Effector memory CD8-positive, alpha-beta T cell (primary cell): Measurements from ENCODE around the gene KCTD16.

ENCODE experiments used
- ATAC-seq: fragments of 150-1000 bp; cut with Tn5 transposase; replicated peaks from 2 replicates; pipeline ENCODE4 v1.10.0; 2021; ENCODE audit warnings: mild to moderate bottlenecking, moderate library complexity
- DNase-seq, 3 experiments: peaks; one replicate each; pipeline ENCODE4 v3.0.0; 2021
- H3K27ac Mint-ChIP-seq, 2 donors: one replicate each; pipeline ENCODE4 v1.8.0; 2022; ENCODE audit warnings: mild to moderate bottlenecking in 2 of 2, mixed read lengths in 2 of 2, moderate library complexity in 2 of 2
- H3K27me3 Mint-ChIP-seq, 2 donors: one replicate each; pipeline ENCODE4 v1.8.0; 2022; ENCODE audit warnings: mixed read lengths in 2 of 2
- H3K36me3 Mint-ChIP-seq: one replicate; pipeline ENCODE4 v1.8.0; 2022; ENCODE audit warnings: mild to moderate bottlenecking, moderate library complexity, mixed read lengths; ENCODE audit not compliant: insufficient read depth
- H3K4me1 Mint-ChIP-seq, 2 donors: one replicate each; pipeline ENCODE4 v1.8.0; 2022; ENCODE audit warnings: low read depth in 2 of 2, mixed read lengths in 2 of 2
- H3K4me3 Mint-ChIP-seq, 2 donors: one replicate each; pipeline ENCODE4 v1.8.0; 2022; ENCODE audit warnings: mild to moderate bottlenecking in 2 of 2, mixed read lengths in 2 of 2, moderate library complexity in 2 of 2
- H3K9me3 Mint-ChIP-seq, 2 donors: one replicate each; pipeline ENCODE4 v1.8.0; 2022; ENCODE audit warnings: mixed read lengths in 2 of 2

Gene KCTD16

DNA sequence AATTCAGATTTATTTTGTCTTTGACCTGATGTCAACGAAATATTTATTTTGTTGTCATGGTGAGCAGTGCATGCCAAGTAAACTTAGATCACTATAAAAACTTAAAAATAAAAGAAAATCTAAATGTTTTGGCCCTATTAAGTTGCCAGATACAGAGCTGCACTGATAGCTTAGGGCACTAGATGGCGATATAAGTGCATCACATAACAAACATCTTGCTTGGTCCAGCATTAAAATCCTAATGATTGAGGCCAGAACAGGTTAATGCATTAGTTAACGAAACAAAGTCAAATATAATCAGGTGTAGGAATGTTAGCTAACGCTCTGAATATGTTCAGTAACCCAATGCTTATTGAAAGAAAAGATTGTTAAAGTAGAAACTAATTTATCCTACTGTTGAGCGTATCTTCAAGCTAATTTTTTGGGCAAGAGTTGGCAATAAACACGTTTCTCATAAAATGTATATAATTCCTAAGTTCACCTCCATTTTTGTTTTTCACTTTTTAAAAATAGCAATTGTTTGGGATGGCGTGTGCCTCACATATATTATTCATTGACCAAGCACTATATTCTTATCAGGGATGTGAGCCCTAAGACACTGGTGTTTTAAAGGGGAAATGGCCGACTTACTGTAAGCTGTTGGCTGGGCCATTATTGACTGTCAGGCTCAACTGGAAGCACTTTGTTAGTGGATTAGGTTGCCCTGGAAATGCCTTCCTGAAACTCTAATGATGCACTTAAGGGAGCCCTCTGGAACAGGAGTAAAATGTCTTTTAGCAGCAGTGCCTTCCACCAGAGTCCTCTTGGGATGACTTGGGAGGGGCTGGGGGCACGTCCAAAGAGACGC is 33.3 kb downstream of the KCTD16 start:
- Mint-ChIP-seq H3K27me3 (peaks cover 89 to 90% of the 10 kb centered on the region in 2 donors), H3K4me3 (no peak overlapping the region)
- ATAC-seq: peak; percentile 63

DNA sequence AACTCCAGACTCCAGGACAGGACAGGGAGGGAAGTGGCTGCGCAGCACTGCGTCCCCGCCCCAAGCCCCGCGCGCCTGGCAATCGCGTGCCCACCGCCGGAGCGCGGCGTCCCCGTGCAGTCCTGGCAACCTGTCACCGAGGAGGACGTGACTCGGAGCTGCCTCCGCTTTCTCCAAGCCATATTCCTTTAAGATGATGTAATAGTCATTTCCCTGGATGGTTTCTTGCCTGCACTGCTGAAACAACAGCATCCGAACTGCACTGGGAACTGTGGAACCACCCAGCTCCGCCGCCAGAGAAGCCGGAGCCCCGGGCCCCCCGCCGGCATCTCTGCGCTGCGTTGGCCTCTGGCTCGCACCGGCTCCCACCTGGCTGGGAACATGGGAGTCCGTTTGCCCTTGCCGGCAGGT is 34.5 kb downstream of the KCTD16 start:
- DNase-seq (no peak), ATAC-seq (no peak)
- peaks cover 0 to 3% of the 10 kb centered on the region in 2 donors for H3K4me1 Mint-ChIP-seq
- no peak overlapping the region for H3K4me3 Mint-ChIP-seq
- H3K27me3 Mint-ChIP-seq: peaks cover 85% of the 10 kb centered on the region in 2 donors
- H3K36me3 Mint-ChIP-seq: no peaks in the 10 kb centered on the region
- H3K27ac Mint-ChIP-seq: no peak overlapping the region
- H3K9me3 Mint-ChIP-seq: no peaks in the 10 kb centered on the region

More for the DNA sequence above, 33.3 kb downstream of the KCTD16 start:
- no peak overlapping the region for H3K27ac Mint-ChIP-seq
- peaks cover 0 to 3% of the 10 kb centered on the region in 2 donors for H3K4me1 Mint-ChIP-seq
- no peaks in the 10 kb centered on the region for H3K36me3 Mint-ChIP-seq
- DNase-seq: peak; percentile 32 to 42 (median 33)
- H3K9me3 Mint-ChIP-seq: no peaks in the 10 kb centered on the region

DNA sequence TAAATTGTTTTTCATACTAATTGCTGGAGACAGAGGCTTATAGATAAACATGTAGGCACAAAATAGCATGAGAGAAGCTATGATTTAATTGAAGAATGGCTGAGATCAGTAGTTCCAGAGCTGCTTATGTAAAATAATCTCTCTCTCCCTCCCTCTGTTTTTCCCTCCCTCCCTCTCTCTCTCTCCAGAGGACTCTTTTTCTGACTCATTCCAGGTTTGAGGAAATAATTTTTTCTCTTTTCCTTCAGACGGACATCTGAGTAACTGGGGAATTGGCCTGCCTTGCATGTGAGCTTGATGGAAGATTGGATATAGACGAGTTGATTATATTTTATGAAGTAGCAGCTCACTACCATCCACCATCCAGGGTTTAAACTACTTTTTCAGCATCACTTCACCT is 35.5 kb downstream of the KCTD16 start:
- Mint-ChIP-seq H3K4me1 (peaks cover 0 to 3% of the 10 kb centered on the region in 2 donors), H3K36me3 (no peaks in the 10 kb centered on the region), H3K4me3 (no peak overlapping the region), H3K9me3 (no peaks in the 10 kb centered on the region), H3K27me3 (peaks cover 75 to 76% of the 10 kb centered on the region in 2 donors), H3K27ac (no peak overlapping the region)
- ATAC-seq (no peak), DNase-seq (no peak)

DNA sequence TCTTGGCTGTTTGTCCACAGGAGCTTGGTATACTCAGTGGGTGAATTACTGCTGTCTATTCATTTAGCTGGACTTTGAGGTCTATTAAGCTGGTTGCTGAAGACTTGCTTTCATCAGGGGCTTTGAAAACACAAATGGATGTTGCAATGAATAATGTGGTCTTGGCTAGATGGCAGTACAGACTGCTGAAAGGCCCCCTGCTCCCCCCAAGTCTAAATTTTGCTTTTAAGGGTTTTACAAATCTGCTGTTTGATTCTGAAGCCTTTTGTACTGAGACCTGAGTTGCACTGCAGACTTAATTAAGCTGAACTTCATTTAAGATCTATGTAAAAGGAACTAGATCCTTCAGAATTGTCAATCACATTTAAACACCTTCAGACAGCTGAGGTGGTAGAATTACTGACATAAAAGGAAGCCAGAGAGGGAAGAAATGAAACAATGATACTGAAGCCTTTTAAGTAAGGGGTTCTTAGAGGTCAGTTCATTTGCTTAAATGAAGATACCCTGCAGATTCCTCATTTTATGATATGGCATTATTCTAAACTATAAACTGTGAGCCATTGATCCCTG is 37.3 kb downstream of the KCTD16 start:
- Mint-ChIP-seq H3K9me3 (no peaks in the 10 kb centered on the region), H3K36me3 (no peaks in the 10 kb centered on the region), H3K4me3 (no peak overlapping the region), H3K27ac (no peak overlapping the region), H3K27me3 (peaks cover 66% of the 10 kb centered on the region in 2 donors), H3K4me1 (peaks cover 0 to 3% of the 10 kb centered on the region in 2 donors)
- DNase-seq (no peak), ATAC-seq (no peak)

DNA sequence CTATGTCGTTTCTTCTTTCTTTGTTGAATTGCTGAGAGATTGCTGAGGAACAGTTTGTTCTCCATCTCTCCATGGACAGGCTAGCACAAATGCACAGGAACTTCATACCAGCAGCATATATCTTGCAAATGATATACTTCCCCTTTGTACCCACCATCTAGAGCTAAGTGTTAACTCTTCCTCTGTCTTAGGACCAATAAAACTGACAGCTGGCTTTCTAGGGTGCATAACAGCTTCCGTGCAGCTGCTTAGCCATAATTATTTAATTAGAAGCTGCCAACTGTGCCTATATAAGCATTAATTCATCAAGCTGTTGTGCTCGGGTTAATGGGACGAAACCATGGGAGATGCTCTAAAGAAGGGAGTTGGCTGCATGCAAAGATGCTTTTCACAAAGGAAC is 38.7 kb downstream of the KCTD16 start:
- no peaks in the 10 kb centered on the region for H3K36me3 Mint-ChIP-seq
- H3K27ac Mint-ChIP-seq: no peak overlapping the region
- DNase-seq (no peak), ATAC-seq (no peak)
- no peak overlapping the region for H3K4me3 Mint-ChIP-seq
- no peaks in the 10 kb centered on the region for H3K9me3 Mint-ChIP-seq
- peaks cover 0 to 3% of the 10 kb centered on the region in 2 donors for H3K4me1 Mint-ChIP-seq
- H3K27me3 Mint-ChIP-seq: peaks cover 62 to 66% of the 10 kb centered on the region in 2 donors

DNA sequence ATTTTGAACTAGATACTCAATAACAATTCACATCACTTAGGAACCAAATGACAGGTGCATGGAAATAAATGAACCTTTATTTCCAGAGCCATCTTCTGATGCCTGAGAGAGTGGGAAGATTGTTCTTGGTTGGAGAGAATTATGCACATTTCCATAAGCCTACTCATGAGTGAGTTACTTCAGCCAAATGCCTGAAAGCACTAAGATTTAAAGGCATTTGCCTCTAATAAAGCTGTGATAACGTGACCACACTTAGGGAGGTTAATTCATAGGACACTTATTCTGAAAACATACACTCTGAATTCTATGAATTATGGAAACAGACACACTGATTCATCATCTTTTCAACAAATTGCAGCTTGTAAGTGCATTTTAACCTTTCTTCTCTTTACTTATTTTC is 40.0 kb downstream of the KCTD16 start:
- H3K27ac Mint-ChIP-seq: no peak overlapping the region
- no peaks in the 10 kb centered on the region for H3K9me3 Mint-ChIP-seq
- ATAC-seq (no peak), DNase-seq (no peak)
- no peak overlapping the region for H3K4me3 Mint-ChIP-seq
- no peaks in the 10 kb centered on the region for H3K36me3 Mint-ChIP-seq
- peaks cover 0 to under 1% of the 10 kb centered on the region in 2 donors for H3K4me1 Mint-ChIP-seq
- H3K27me3 Mint-ChIP-seq: peaks cover 58 to 62% of the 10 kb centered on the region in 2 donors

DNA sequence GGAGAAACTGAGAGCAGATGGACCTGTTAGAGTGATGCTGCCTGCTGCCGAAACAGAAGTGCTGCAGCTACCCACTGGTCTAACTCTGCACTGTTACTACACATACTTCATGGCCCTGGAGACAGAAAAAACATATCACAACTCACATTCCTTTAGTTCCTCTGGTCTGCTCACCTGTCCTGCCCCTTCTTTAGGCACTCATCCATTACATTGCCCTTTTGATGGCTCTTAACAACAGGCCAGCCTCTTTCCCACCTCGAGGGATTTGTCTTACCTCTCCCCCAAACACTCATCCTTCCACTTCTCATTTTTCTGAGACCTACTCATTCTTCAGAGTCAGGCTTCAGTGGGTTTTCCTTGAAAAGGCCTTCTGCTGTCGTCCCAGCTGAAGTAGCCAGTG is 49.2 kb downstream of the KCTD16 start:
- ATAC-seq: no peak
- no peaks in the 10 kb centered on the region for H3K4me1 Mint-ChIP-seq
- no peaks in the 10 kb centered on the region for H3K9me3 Mint-ChIP-seq
- no peak overlapping the region for H3K4me3 Mint-ChIP-seq
- no peak for DNase-seq
- H3K36me3 Mint-ChIP-seq: no peaks in the 10 kb centered on the region
- H3K27me3 Mint-ChIP-seq: peaks cover 26 to 38% of the 10 kb centered on the region in 2 donors
- no peak overlapping the region for H3K27ac Mint-ChIP-seq

DNA sequence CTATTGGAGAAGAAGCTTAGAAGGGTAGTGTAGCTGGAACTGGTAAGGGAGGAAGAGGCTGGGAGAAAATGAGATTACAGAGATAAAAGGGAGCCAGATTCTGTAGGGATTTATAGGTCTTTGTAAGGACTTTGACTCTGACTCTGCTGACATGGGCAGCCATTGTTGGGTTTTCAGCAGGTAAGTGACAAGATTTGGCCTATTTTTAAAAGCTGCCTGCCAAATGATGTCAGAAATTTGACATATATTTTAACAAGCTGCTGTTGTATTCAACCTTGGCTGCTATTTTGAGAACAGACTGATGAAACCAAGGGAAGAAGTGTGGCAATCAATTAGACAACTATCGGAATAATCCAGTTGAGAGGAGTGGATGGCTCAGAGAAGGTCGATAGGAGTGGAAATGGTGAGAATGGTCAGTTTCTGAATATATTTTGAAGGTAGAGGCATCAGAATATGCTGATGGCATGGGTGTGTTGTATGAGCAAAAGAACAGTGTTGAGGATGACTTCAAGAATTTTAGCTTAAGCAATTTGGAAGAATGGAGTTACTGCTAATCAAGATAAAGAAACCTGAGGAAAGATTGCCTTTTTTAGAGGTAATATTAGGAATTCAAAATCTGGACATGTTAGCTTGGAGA is 56.8 kb downstream of the KCTD16 start:
- no peaks in the 10 kb centered on the region for H3K9me3 Mint-ChIP-seq
- no peak overlapping the region for H3K4me3 Mint-ChIP-seq
- no peaks in the 10 kb centered on the region for H3K4me1 Mint-ChIP-seq
- no peak for DNase-seq
- H3K27ac Mint-ChIP-seq: no peak overlapping the region
- ATAC-seq: no peak
- no peaks in the 10 kb centered on the region for H3K36me3 Mint-ChIP-seq
- peaks cover 0 to 4% of the 10 kb centered on the region in 2 donors for H3K27me3 Mint-ChIP-seq

DNA sequence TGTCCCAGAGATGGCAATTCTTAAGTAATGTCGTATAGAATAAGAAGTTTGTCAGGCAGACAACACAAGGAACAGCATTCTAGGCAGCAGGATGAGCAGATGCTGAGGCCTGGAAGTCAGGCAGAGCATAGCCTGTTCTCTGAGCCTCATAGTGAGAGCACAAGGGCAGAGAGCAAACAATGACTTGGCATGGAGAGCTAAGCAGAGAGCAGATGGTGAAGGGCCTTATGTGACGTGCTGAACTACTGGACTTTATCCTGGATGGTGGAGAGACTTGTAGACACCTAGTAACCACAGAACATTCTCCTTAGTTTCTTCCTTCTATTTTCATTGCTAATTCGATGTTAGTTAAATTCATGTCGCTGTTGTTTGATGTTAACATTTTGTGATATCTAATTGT is 60.1 kb downstream of the KCTD16 start:
- Mint-ChIP-seq H3K27ac (no peak overlapping the region), H3K27me3 (peaks cover 10 to 15% of the 10 kb centered on the region in 2 donors), H3K36me3 (no peaks in the 10 kb centered on the region), H3K9me3 (no peaks in the 10 kb centered on the region), H3K4me3 (no peak overlapping the region), H3K4me1 (no peaks in the 10 kb centered on the region)
- ATAC-seq: no peak
- DNase-seq: no peak

DNA sequence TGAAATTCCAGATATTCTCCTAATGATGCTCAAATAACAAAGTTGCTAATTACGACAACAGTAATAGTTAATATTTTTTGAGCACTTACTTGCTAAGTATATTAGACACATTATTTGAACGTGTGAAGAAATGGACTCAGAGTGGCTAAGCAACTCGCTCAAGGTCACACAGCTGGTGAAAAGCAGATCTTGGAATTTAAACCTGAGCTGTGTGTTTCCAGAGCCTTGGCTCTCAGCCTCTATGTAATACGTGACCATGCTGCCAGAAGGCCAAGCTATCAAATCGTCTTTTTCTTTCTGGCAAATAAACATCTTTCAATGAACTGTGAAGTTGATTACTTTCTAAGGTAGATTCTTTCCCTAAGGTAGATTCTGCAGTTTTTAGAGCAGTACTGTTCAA is 61.6 kb downstream of the KCTD16 start:
- no peaks in the 10 kb centered on the region for H3K4me1 Mint-ChIP-seq
- H3K4me3 Mint-ChIP-seq: no peak overlapping the region
- H3K9me3 Mint-ChIP-seq: no peaks in the 10 kb centered on the region
- ATAC-seq (no peak), DNase-seq (no peak)
- H3K27me3 Mint-ChIP-seq: peaks cover 25 to 30% of the 10 kb centered on the region in 2 donors
- no peaks in the 10 kb centered on the region for H3K36me3 Mint-ChIP-seq
- no peak overlapping the region for H3K27ac Mint-ChIP-seq

DNA sequence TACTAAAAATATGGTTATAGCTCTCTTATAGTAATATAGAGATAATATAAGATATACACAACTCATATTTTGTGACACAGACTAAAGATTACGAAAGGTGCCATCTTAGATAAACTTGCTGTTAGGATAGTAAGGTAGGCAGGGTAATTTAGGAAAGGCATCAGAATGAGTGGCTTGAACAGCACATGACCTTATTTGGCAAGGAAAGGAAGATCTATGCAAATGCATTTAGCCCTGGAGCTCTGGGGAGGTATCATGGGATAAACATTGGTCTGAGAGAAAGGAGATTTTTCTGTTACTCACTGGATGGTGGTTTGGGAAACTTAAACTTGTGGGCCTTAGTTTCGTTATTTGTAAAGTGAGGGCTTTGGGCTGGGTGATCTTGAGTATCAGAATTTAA is 65.8 kb downstream of the KCTD16 start:
- H3K27me3 Mint-ChIP-seq: peaks cover 40 to 48% of the 10 kb centered on the region in 2 donors
- H3K27ac Mint-ChIP-seq: no peak overlapping the region
- ATAC-seq (no peak), DNase-seq (no peak)
- H3K9me3 Mint-ChIP-seq: no peaks in the 10 kb centered on the region
- no peak overlapping the region for H3K4me3 Mint-ChIP-seq
- H3K36me3 Mint-ChIP-seq: no peaks in the 10 kb centered on the region
- H3K4me1 Mint-ChIP-seq: no peaks in the 10 kb centered on the region

DNA sequence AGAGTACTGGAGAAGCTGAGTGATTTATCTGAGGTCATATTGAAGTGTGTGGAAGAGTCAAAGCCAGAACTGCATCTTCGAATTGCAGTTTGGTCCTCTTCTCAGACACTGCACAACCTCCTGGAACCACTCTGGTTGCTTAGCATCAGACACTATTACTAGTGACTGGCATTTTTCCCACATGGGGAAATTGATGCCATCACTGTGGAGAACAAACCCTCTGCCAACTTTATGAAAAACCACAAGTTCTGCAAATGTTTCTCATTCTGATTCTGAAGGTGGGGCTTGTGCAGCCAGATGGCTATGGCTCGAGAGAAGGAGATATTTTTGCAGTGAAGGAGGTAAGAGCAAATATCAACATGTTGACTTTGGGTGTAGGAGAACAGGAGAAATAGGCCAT is 67.2 kb downstream of the KCTD16 start:
- Mint-ChIP-seq H3K27me3 (peaks cover 40 to 50% of the 10 kb centered on the region in 2 donors), H3K4me3 (no peak overlapping the region), H3K4me1 (no peaks in the 10 kb centered on the region), H3K9me3 (no peaks in the 10 kb centered on the region), H3K36me3 (peaks cover 2% of the 10 kb centered on the region), H3K27ac (no peak overlapping the region)
- ATAC-seq: no peak
- no peak for DNase-seq

DNA sequence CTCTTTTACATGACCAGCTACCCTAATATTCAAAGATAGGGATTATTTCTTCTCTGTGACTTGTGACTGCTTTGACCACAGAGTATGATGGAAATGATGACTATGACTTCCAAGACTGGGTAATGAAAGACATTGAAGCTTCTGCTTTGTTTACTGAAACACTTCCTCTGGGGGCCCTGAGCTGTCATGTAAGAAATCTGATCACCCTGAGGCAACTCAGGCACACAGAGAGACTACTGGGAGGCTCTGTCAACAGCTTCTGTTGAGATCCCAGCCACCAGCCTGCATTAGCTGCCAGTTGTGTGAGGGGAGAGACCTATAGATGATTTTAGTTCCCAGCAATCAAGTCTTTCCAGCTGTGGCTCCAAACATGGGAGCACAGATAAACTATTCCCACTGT is 76.5 kb downstream of the KCTD16 start:
- no peaks in the 10 kb centered on the region for H3K4me1 Mint-ChIP-seq
- H3K27ac Mint-ChIP-seq: no peak overlapping the region
- no peak overlapping the region for H3K4me3 Mint-ChIP-seq
- H3K27me3 Mint-ChIP-seq: peaks cover 6 to 47% of the 10 kb centered on the region in 2 donors
- H3K9me3 Mint-ChIP-seq: no peaks in the 10 kb centered on the region
- DNase-seq (no peak), ATAC-seq (no peak)
- peaks cover 2% of the 10 kb centered on the region for H3K36me3 Mint-ChIP-seq

DNA sequence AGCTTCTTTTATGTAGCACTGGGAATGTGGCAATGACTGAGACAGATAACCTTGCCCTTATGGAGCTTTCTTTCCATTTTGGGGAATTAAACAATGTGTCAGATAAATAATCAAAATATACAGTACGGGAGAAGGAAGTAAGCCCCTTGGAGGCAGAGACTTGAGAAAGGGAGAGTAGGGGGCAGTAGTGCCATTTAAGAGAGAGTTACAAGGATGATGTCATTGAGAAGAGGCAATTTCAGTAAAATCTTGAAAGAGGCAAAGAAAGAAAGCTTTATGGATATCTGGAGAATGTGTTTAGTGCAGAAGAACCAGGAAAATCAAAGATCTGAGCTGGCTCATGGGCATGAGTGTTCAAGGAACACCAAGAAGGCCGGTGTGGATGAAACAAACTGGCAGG is 77.3 kb downstream of the KCTD16 start:
- Mint-ChIP-seq H3K36me3 (no peaks in the 10 kb centered on the region), H3K4me3 (no peak overlapping the region), H3K27ac (no peak overlapping the region), H3K9me3 (no peaks in the 10 kb centered on the region), H3K4me1 (no peaks in the 10 kb centered on the region), H3K27me3 (peaks cover 6 to 43% of the 10 kb centered on the region in 2 donors)
- DNase-seq (no peak), ATAC-seq (no peak)
